ENCODE measurements around the gene GNG8.
A peak's percentile ranks its signal among the peaks of the same experiment; 100 is the strongest.

GNG8 gene

GRCh38 chr19:46600384-46601317 is 35.4 kb downstream of the GNG8 start:
- peak; percentile 100 for DNase-seq

GRCh38 chr19:46599716-46600373 is 36.2 kb downstream of the GNG8 start:
- DNase-seq, result no peak

- DNase-seq, result no peak
Observed at GRCh38 chr19:46598372-46598917, 37.6 kb downstream of the GNG8 start.

GRCh38 chr19:46596008-46596407 is 40.0 kb downstream of the GNG8 start:
- no peak for DNase-seq

- DNase-seq, result no peak
Observed at GRCh38 chr19:46591870-46592269, 44.1 kb downstream of the GNG8 start.

GRCh38 chr19:46591254-46591653 is 44.7 kb downstream of the GNG8 start:
- DNase-seq, result no peak

- DNase-seq, result no peak
Observed at GRCh38 chr19:46587861-46588260, 48.1 kb downstream of the GNG8 start.

GRCh38 chr19:46586294-46586693 is 49.7 kb downstream of the GNG8 start:
- no peak for DNase-seq

GRCh38 chr19:46585539-46585938 is 50.5 kb downstream of the GNG8 start:
- DNase-seq, result no peak
